GM19239 (cell line): ENCODE data around the gene SLC37A4.

Experiments
- DNase-seq: peaks from one replicate; pipeline ENCODE4 v3.0.0; 2011; ENCODE audit warnings: low spot score; ENCODE audit not compliant: insufficient read length
- FAIRE-seq: peaks from 2 replicates; lab custom pipeline; 2011; peaks lifted over from hg19 to GRCh38; lab: Jason Lieb, UNC

SLC37A4 gene

GRCh38 chr11:118980191-118980881 lies 50.3 kb downstream of the SLC37A4 start:
- DNase-seq (no peak), FAIRE-seq (no peak)

DNA sequence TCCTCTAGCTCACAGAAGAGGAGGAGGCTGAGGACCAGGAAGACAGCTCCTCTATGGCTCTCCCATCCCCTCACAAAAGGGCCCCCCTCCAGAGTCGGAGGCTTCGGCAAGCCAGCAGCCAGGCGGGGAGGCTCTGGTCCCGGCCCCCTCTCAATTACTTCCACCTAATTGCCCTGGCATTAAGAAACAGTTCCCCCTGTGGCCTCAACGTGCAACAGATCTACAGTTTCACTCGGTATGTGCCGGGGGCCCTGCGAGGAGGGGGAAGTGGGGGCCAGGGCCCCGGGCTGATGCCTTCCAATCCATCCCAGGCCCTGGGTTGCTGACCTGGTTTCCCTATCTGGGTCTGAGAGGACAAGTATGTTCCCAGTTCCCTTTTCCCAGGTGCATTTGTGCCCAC lies 51.2 kb downstream of the SLC37A4 start:
- FAIRE-seq = no peak

GRCh38 chr11:118975771-118976709 lies 54.6 kb downstream of the SLC37A4 start:
- no peak for FAIRE-seq
- no peak for DNase-seq

More for the DNA sequence above, 51.2 kb downstream of the SLC37A4 start:
- no peak for DNase-seq
